Endothelial cell of umbilical vein (primary cell): ENCODE results near the gene JAZF1. TPM values are rescaled to one million over a fixed set of nuclear protein-coding genes. Genes with fewer than 3 reads are reported as not detected.
A peak's percentile ranks its signal among the peaks of the same experiment; 100 is the strongest.

Experiments used
- BruUV-seq: library from RNA; stranded (reverse); fragments of 400-500 nt; replicated peaks from 2 replicates; lab custom pipeline; 2021; lab: Mats Ljungman, UMichigan
- CTCF ChIA-PET: fragments of 300-600, 350-600 bp; sonication (Branson Sonifier 250); formaldehyde crosslinking; loops from one replicate; lab custom pipeline; 2021; ENCODE audit warnings: antibody characterized with exemption, inconsistent platforms; lab: Charles Lee
- POLR2A ChIA-PET: fragments of 300-600, 350-600 bp; sonication (Branson Sonifier 250); formaldehyde crosslinking; loops from one replicate; lab custom pipeline; 2021; ENCODE audit warnings: antibody characterized with exemption, inconsistent platforms; lab: Charles Lee
- DNase-seq: peaks from one replicate; pipeline ENCODE4 v3.0.0-alpha.2; 2011; ENCODE audit warnings: low read depth, low spot score
- FAIRE-seq: peaks from 2 replicates; lab custom pipeline; 2011; peaks lifted over from hg19 to GRCh38; lab: Jason Lieb, UNC
- H2AFZ ChIP-seq: 2 replicates; pipeline ENCODE4 v1.6.0; 2012; ENCODE audit warnings: low read depth, low read length, control low read depth, inconsistent platforms
- H3K27ac ChIP-seq: 2 replicates; pipeline ENCODE4 v1.5.1; 2011; ENCODE audit warnings: low read depth, mild to moderate bottlenecking, control low read depth, low read length, moderate library complexity; ENCODE audit not compliant: insufficient read depth
- H3K27me3 ChIP-seq, 2 experiments: 2 replicates each; pipeline versions ENCODE4 v1.6.0 to v1.6.1; 2011; ENCODE audit warnings: low read length in 2 of 2, mixed read lengths in 1 of 2; ENCODE audit not compliant: control insufficient read depth in 2 of 2, insufficient read depth in 2 of 2
- H3K36me3 ChIP-seq, 2 experiments: 2 replicates in 1 of 2; 3 replicates in 1 of 2; pipeline ENCODE4 v1.5.1; 2011; ENCODE audit warnings: low read length in 2 of 2, mild to moderate bottlenecking in 1 of 2, moderate library complexity in 1 of 2; ENCODE audit not compliant: control insufficient read depth in 2 of 2, insufficient read depth in 2 of 2; ENCODE audit errors: extremely low read depth in 1 of 2
- H3K4me1 ChIP-seq: 3 replicates; pipeline ENCODE4 v1.5.1; 2011; ENCODE audit warnings: mild to moderate bottlenecking, low read length; ENCODE audit not compliant: control insufficient read depth, insufficient read depth; ENCODE audit errors: extremely low read depth
- H3K4me2 ChIP-seq: 2 replicates; pipeline ENCODE4 v1.6.1; 2011; ENCODE audit warnings: low read length, control low read depth, mixed read lengths; ENCODE audit not compliant: insufficient read depth
- H3K4me3 ChIP-seq, 3 experiments: fragments of 200-600 bp in 1 of 3; sonication (generic), shearing (Covaris generic) in 1 of 3; replicated peaks in 1 of 3; 2 replicates each; pipeline ENCODE4 v1.5.1; 2011 to 2016; ENCODE audit warnings: control low read depth in 3 of 3, low read length in 3 of 3, mild to moderate bottlenecking in 2 of 3, inconsistent platforms in 1 of 3, low read depth in 1 of 3, moderate library complexity in 1 of 3; ENCODE audit not compliant: insufficient read depth in 1 of 3
- H3K79me2 ChIP-seq: 2 replicates; pipeline ENCODE4 v1.6.0; 2012; ENCODE audit warnings: low read length, inconsistent platforms; ENCODE audit not compliant: control insufficient read depth, insufficient read depth
- H3K9ac ChIP-seq: replicated peaks from 2 replicates; pipeline ENCODE3; 2011; ENCODE audit warnings: low read length, control low read depth; ENCODE audit not compliant: insufficient read depth; ENCODE audit errors: extremely low read depth
- H3K9me1 ChIP-seq: replicated peaks from 3 replicates; pipeline ENCODE4 v1.6.0; 2011; ENCODE audit warnings: mild to moderate bottlenecking, low read length; ENCODE audit not compliant: control insufficient read depth, insufficient read depth; ENCODE audit errors: extremely low read depth
- H3K9me3 ChIP-seq: replicated peaks from 2 replicates; pipeline ENCODE4 v1.5.1; 2012; ENCODE audit warnings: low read length, inconsistent platforms; ENCODE audit not compliant: control insufficient read depth, insufficient read depth
- H4K20me1 ChIP-seq: replicated peaks from 2 replicates; pipeline ENCODE3; 2011; ENCODE audit warnings: mild to moderate bottlenecking, low read length; ENCODE audit not compliant: control insufficient read depth, insufficient read depth; ENCODE audit errors: extremely low read depth
- CTCF ChIP-seq, 2 donors: IDR thresholded peaks; 1 replicate in 1 of 2; 2 replicates in 1 of 2; pipeline ENCODE4 v1.5.1; 2011; ENCODE audit warnings: low read length in 2 of 2, mild to moderate bottlenecking in 2 of 2, moderate library complexity in 2 of 2, control low read depth in 1 of 2, inconsistent platforms in 1 of 2, low read depth in 1 of 2; ENCODE audit not compliant: insufficient read depth in 1 of 2; ENCODE audit errors: extremely low read depth in 1 of 2
- EZH2 ChIP-seq: IDR thresholded peaks from 2 replicates; pipeline ENCODE4 v1.6.1; 2012; ENCODE audit warnings: borderline replicate concordance, low read depth, mild to moderate bottlenecking, moderate library complexity, low read length, inconsistent platforms; ENCODE audit not compliant: severe bottlenecking
- FOS ChIP-seq: IDR thresholded peaks from 2 replicates; pipeline ENCODE4 v1.6.1; 2011; ENCODE audit warnings: mild to moderate bottlenecking, low read length, moderate library complexity, borderline replicate concordance; ENCODE audit not compliant: insufficient read depth
- GATA2 ChIP-seq: IDR thresholded peaks from 2 replicates; pipeline ENCODE4 v1.7.0; 2011; ENCODE audit warnings: low read depth, mild to moderate bottlenecking, moderate library complexity, mixed read lengths, low read length; ENCODE audit not compliant: insufficient read length, insufficient read depth
- JUN ChIP-seq: IDR thresholded peaks from 2 replicates; pipeline ENCODE4 v1.6.1; 2011; ENCODE audit warnings: borderline replicate concordance, low read depth; ENCODE audit not compliant: insufficient read length, insufficient read depth
- MAX ChIP-seq: IDR thresholded peaks from 2 replicates; pipeline ENCODE4 v1.6.1; 2011; ENCODE audit not compliant: insufficient read depth, insufficient read length
- MYC ChIP-seq: IDR thresholded peaks from one replicate; pipeline ENCODE4 v1.6.1; 2011; ENCODE audit warnings: mild to moderate bottlenecking, low read depth, low read length
- POLR2A ChIP-seq: IDR thresholded peaks from 2 replicates; pipeline ENCODE4 v1.6.1; 2012; ENCODE audit warnings: low read depth, mild to moderate bottlenecking, control low read depth, low read length
- POLR2AphosphoS5 ChIP-seq: IDR thresholded peaks from 2 replicates; pipeline ENCODE4 v1.6.1; 2012; ENCODE audit warnings: low read depth, mild to moderate bottlenecking, control low read depth, low read length, moderate library complexity; ENCODE audit not compliant: insufficient read depth
- dilution Hi-C: fragments of 300-500 bp; cut with MboI; formaldehyde crosslinking; loops from one replicate; pipeline ENCODE4 v1.15.0; 2019; ENCODE audit warnings: low sequenced_read_pairs; ENCODE audit not compliant: extremely low pct_ligation_motif_present
- intact Hi-C: fragments of 100-400 bp; cut with micrococcal nuclease; formaldehyde crosslinking; loops from one replicate; pipeline ENCODE4 v1.10.0; 2022
- polyA plus RNA-seq, 4 experiments: library from polyadenylated mRNA; depleted of rRNA in 3 of 4; stranded (reverse) in 3 of 4; unstranded in 1 of 4; fragments of >200 nt; gene quantifications; 2 replicates each; pipeline versions ENCODE4 v1.2.1 to v1.2.3, GENCODE V29; 2011 to 2012; ENCODE audit warnings: missing spikeins in 1 of 4
- total RNA-seq: library from RNA; stranded (reverse); gene quantifications from 2 replicates; pipeline ENCODE4 v1.2.3, GENCODE V29; 2021

Gene JAZF1
- total and polyA plus RNA-seq, 2 donors (not counting 3 experiments of a cell fraction or from before 2014, with no cell fraction given) = 2.5 to 16.9 TPM

- intact Hi-C loops = loop anchor here (1.0 to 2.0 kb wide), 4 partner anchors 27 to 93 kb away; no protein-coding TSS in a partner anchor
- Histone ChIP-seq H3K4me1 (peaks cover 12% of the 10 kb centered on the region), H4K20me1 (no peaks in the 10 kb centered on the region), H3K4me2 (peak overlapping the region; percentile 72), H3K36me3 (no peaks in the 10 kb centered on the region), H3K27me3 (no peaks in the 10 kb centered on the region), H3K9ac (peak overlapping the region; percentile 62), H3K9me3 (no peaks in the 10 kb centered on the region), H3K79me2 (peaks cover 18% of the 10 kb centered on the region), H3K27ac (peak overlapping the region; percentile 13), H2AFZ (peak overlapping the region; percentile 33), H3K4me3 (peak overlapping the region; percentile 61 to 97 (median 67)), H3K9me1 (no peaks in the 10 kb centered on the region)
- ChIA-PET CTCF (interaction anchor here (0.6 to 0.7 kb wide), 2 partner anchors 47 to 83 kb away, joined by 3 read pairs; no protein-coding TSS in a partner anchor), POLR2A (no interaction called here)
- peak; percentile 17 for TF ChIP-seq POLR2AphosphoS5
- no peak for TF ChIP-seq FOS
- BruUV-seq = no TSS peak
- dilution Hi-C loops = no loop called here
- peak; percentile 21 for DNase-seq
- peak; percentile 57 for FAIRE-seq
Measured at GRCh38 chr7:28179120-28180030, 1.2 kb downstream of the JAZF1 start.

- Histone ChIP-seq H4K20me1 (no peaks in the 10 kb centered on the region), H3K4me2 (peak overlapping the region; percentile 72), H3K79me2 (peaks cover 20% of the 10 kb centered on the region), H3K4me3 (peak overlapping the region in 1 of 3 experiments; percentile 61), H3K9me3 (no peaks in the 10 kb centered on the region), H3K27me3 (no peaks in the 10 kb centered on the region), H2AFZ (peak overlapping the region; percentile 33), H3K36me3 (no peaks in the 10 kb centered on the region), H3K9me1 (no peaks in the 10 kb centered on the region), H3K9ac (peak overlapping the region; percentile 62), H3K4me1 (peaks cover 12% of the 10 kb centered on the region), H3K27ac (no peak overlapping the region)
- intact Hi-C loops = no loop called here
- dilution Hi-C loops = no loop called here
- TF ChIP-seq MAX = no peak
- TF ChIP-seq POLR2AphosphoS5 = no peak
- no peak for TF ChIP-seq EZH2
- TF ChIP-seq CTCF (IDR thresholded peaks at IDR 0.05; ENCODE audit: extremely low read depth in 1 of 2, insufficient read depth in 1 of 2, low read depth in 1 of 2, low read length in 2 of 2) = no peak
- no peak for TF ChIP-seq POLR2A
- no peak for TF ChIP-seq GATA2
- no peak for TF ChIP-seq FOS
- TF ChIP-seq JUN = no peak
- TF ChIP-seq MYC = no peak
- ChIA-PET CTCF (no interaction called here), POLR2A (no interaction called here)
- FAIRE-seq (peak; percentile 38), DNase-seq (no peak)
- BruUV-seq = TSS peak; percentile 35
Measured at GRCh38 chr7:28178599-28178998, 2.0 kb downstream of the JAZF1 start.
